Amniotic stem cell (primary cell): Measurements from ENCODE around the gene ZBED3.
A peak's percentile ranks its signal among the peaks of the same experiment; 100 is the strongest.

Source experiments
- DNase-seq: peaks from one replicate; lab custom pipeline; 2025; lab: John Stamatoyannopoulos, UW

Gene ZBED3

DNA sequence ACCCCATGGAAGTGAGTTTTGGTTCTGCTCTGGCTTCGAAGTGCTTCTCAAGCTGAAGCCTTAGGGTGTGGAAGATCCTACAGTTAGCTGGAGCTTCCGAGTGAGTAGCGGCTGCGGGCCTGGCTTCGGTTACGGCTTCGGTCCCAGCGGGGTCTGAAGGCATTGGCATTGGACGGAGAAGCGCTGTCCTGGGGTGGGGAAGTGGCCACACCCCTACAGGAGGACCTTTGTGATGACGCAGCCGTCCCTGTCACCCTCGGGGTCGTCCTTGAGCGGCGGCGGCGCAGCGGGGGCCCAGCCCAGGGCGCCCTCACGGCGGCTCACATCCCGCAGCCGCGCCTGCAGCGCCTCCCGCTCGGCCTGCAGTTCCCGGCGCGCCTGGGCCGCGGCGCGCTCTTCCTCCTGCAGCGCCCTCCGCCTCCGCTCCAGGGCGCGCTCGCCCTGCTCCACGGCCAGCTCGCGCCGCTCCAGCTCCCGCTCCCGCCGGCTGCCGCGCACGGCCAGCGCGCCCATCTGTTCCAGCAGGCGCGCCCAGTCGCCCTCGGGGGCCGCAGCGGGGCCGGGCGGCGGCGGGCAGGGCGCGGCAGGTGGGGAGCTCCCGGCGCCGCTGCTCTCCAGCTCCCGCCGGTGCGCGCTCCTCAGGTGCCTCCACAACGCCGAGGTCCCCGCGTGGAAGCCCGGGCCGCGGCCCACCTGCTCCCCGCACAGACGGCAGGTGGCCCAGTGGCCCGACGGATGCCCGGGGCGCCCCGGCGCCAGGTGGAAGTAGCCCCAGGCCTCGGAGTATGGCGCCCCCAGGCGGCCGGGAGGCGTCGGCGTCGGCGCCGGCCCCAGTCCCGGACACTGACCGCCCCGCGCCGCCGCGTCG, 9.9 kb downstream of the ZBED3 start:
- DNase-seq: no peak

DNA sequence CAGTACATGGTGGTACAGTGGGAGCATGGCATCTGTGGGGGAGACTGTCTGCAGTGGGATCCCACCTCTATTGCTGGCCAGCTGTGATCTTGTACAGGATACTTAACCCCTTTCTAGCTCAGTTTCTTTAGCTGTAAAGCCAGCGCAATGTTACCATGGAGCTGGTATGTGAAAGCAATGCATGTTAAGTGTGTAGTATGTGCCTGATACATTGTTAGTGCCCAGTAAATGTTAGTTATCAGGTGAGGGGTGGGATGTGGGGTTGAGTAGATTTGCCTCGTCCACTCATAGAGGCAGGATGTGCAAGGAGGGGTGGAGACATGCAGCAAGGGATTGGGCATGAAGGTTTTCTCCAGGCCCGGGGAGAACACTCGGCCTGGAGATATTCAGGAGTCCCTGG, 12.3 kb downstream of the ZBED3 start:
- DNase-seq: no peak

DNA sequence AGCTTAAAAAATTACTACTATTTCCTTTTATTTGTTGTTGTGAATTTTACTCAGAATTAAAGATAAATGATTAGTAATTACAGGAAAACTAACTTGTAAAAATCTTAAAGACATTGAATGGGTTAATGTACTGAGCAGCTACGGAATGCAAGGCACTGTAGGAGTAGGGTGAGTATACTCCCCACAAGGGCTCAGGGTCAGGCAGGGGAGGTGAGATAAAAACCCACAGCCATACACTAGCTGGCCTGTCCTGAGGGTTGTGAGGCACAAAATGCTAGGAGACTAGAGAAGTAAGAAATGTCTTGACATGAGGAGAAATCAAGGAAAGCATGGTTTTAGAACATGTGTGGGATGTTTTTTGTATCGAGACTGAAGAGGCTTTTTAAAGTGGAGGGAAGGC, 13.4 kb downstream of the ZBED3 start:
- no peak for DNase-seq

DNA sequence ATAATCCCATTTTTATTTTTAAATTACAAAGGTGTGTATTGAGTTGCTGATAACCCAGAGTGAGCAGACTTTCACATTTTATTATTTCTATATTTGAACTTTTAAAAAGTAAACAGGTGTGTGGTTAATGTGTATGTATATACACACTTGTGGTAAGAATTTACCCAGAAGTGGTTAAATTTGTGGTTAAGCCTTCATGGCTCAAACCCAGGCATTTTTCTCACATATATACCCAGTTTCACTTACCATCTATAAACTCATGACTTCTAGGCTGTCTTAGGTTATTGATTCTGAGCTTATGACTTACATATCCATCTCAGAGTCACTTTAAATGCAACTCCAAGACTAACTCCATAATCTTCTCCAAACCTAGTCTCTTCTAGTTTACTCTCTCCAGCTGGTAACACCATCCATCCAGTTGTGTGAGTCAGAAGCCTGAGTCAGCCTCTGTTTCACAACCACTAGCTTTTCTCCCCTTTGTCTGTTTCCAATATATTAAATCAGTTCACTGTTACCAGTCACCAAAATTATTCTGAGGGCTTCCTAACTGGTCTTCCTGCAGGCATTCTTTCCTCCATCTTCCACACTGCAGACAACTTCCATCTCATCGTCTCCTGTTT, 20.2 kb downstream of the ZBED3 start:
- DNase-seq: no peak

DNA sequence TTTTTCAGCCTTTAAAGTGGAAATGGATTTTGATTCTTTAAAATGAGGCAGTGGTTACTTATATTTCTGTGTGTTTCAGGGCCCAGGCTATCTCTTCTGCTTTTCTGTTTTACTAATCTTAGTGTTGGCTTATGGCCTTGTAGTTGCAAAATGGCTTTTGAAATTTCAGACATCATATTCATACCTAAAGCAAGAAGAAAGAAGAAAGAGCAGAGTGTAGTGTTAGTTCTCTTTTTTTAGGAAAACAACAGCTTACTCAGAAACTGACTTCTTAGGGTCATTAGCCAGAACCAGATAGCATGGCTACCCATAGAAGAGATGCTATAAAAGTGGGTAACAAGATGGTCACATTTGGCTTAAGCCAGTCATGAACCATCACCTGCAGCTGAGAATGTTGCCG, 20.9 kb downstream of the ZBED3 start:
- DNase-seq: no peak

DNA sequence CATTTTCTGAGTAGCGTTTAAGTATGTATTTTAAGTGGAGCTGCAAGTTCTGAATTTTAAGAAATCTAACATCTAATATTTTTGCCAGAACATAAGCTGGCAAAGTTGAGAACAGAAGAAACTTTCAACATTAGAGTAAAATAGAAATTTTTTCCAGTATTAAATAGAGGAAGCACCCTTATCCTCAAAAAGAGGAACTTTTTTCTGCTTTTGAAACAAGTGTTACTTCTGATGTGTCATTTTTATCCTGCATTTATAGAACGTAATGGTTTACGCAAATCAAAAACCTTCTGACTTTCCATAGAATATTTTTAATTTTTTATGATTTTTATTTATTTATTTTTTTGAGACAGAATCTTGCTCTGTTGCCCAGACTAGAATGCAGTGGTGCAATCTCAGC, 21.8 kb downstream of the ZBED3 start:
- no peak for DNase-seq

DNA sequence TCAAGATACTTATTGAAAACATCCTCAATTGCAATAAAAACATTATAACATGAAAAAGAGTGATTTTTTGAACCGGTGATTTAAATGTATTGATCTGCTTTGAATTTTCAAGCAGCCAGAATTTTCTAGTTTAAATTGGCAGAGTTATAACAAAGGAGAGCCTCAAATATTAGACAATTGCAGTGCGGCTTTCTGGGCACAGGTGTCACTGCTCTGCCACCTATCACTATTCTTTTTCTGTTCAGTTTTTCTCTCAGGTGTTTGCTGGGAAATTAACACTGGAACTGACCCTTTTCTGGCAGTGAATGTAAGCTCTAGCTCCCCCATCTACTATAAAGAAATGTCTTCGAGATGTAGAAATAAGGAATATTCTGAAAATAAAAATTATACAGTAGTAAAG, 23.0 kb downstream of the ZBED3 start:
- DNase-seq: no peak

DNA sequence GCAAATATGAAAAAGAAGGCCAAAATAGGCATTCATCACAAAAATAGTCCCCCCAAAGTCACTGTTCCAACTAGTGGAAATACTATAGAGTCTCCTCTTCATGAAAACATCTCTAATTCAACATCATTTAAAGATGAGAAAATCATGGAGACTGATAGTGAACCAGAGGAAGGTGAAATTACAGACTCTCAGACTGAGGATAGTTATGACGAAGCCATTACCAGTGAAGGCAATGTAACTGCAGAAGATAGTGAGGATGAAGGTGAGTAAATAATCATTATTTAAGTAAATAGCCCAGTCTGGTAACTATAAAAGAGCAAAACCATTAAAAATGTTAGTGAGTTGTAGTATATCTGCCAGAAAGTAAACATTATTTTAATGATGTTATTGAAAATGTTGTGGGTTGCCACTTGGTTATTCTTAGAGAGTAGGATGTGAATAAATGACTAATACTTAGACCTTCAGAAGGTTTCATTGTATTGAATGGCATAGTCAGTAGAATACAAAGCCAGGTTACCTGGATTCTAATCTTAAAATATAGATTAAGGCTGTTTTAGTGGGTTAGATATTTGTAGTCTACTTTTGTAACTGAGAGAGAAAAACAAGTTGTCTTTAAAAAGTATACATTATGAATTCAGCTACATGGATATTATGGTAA, 40.5 kb downstream of the ZBED3 start:
- DNase-seq: no peak

DNA sequence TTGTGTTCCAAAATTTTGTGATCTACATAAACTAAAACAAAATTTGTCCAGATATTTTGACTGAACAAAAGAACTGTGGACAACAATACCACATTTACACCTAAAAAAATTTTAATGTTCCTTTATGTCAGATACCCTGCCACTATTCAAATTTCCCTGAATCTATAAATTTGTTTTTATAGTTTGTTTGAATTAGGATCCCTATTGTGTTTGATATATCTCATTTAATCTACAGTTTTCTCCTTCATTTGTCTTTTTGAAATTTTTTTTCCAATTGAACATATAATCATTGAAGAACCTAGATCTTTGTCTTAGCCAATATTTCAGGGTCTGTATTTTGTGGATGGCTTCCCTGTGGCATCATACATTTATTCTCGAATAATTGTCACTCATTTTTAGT, 51.1 kb downstream of the ZBED3 start:
- DNase-seq: no peak

DNA sequence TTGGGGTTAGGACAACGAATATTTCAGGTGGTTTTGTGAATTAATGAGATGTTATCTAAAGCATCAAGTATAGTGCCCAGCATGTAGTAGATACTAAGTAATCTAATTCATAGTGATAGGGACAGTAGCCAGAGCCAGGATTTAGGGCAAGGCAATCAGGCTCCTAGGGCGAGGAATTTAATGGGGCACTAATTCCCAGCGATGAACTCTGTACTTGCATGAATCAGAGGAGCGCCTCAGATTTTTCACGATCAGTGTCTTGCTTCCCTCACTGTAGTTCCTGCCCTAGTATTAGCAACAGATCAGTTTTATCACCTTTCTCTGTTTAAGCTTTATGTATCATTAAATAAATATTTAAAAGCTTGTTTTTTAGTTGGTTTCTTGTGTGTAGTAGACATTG, 53.7 kb downstream of the ZBED3 start:
- no peak for DNase-seq

DNA sequence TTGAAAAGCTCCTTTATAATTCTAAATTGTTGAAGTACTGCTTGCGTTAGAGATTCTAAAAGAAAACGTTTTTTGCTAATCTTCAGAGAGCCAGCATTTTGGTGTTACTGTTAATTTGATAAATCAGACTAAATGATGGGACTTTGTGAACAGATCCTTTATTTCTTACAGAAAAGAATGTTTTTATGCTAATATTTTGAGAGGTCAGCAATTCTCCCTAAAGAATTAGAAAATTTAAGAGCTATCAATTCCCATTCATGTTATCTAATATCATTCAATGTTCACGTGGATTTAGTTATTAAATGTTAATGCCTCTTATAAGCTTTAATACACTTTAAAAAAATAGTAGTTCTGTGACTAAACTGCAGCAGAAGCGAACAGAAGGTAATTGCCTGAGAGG, 54.5 kb downstream of the ZBED3 start:
- DNase-seq: no peak

DNA sequence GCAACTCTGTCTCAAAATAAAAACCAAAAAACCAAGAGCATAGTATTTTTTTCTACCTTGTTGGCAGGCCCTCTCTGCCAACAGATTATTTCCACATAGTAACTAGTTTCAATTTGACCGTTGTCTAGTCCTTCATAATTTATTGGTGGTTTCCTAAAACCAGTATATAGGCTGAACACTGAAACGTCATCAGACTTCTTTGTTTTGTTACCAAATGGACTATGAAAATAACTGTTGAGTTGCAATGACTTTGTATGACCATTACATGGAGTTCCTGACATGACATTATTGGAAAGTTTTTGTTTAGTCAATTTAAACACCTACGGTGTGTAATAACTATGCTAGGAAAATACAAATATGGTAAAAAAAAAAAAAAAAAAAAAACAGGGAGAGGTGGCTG, 55.2 kb downstream of the ZBED3 start:
- no peak for DNase-seq

DNA sequence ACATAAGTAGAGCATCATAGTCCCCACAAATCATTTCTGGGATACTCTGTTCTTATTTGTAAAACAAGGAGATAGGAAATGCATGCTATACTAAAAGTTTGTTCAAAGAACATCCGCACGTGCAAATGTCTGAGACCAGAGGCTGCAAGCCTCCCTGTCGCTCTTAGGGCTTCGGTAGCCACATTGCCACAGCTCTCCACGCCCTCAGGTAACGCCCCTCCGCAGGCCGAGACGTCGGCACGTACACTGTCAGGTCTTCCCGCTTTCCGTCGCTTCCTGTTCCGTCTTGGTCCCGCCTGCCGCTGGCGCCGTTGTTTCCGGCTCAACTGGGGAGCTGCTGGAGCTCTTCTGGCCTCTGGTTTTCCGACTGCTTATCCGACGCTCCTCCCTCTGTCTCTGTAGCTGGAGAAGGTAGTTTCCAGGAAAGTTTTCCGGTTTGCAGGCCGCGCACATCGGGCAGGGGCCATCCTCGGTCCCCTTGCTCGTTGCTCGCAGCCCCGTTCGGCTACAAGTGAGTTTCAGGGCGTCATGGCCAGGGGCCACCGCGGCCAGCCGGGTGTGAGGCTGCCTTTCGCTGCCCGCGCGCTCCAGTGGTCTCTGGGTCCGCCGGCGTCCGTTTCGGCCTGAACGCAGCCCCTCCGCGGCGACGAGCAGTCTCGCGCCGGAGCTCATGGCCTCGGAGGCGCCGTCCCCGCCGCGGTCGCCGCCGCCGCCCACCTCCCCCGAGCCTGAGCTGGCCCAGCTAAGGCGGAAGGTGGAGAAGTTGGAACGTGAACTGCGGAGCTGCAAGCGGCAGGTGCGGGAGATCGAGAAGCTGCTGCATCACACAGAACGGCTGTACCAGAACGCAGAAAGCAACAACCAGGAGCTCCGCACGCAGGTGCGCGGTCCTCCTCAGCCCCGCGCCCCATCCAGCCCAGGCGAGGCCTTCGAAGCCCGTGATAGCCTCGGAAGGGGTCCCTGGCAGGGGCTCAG, 56.7 kb downstream of the ZBED3 start, which contains the start of gene AGGF1:
Gene AGGF1, plus strand, starts transcription at position 308 of the 975 bp plus-strand sequence. Its CDS starts 363 bp downstream, at position 671.
- DNase-seq: peak; percentile 86

DNA sequence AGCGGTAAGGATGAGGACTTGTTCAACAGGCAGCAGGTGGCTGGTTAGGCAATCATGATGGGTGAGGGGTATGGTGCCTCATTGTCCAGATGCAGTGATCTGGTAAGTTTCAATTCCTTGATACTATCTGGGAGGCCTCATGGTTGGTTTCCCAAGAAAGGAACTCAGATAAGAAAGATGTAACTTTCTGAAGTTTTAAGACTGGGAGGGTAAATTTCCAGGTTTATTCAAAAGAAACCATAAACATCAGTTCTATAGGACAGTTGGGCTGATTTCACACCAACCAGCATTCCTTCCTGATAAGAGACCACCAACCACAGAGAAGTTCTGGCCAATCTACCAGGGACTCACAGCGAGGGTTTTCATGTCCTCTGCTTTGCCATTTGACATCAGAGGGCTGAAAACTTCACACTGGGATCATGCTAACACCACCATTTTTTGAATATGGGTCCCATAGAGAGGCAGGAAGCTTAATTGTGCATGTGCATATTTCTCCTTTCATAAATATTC, 57.7 kb downstream of the ZBED3 start:
- no peak for DNase-seq

DNA sequence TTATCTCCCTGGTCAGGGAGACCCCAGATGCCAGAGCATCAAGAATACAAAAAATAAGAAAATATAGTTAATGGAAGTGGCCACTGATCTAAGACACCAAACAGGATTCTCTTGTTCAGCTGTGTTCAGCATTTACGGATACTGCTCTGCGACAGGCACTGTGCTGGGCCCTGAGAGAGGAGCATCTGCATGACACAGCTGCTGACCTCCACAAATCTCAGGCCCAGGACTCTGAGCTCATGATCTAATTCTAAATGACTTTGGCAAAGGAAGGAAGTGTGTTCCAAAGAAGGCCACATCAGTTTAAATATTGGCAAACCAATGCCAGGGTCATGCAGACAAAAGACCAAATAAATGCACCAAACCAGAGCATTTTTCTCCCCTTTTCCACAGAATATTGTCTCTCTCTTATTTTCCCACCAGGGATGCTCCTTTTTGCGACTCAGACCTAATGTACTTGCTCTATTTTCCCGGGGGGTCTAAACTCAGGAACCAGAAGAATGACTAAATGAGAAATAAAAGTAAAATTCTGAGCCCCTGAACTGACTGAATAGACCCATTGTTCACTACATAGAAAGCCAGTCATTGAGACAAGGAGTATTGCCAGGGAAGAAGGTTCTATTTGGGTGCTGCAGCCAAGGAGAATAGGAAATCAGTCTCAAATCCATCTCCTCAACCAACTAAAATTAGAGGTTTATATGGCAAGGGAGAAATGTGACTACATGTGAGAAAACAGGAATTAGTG, 58.3 kb downstream of the ZBED3 start:
- DNase-seq: no peak

DNA sequence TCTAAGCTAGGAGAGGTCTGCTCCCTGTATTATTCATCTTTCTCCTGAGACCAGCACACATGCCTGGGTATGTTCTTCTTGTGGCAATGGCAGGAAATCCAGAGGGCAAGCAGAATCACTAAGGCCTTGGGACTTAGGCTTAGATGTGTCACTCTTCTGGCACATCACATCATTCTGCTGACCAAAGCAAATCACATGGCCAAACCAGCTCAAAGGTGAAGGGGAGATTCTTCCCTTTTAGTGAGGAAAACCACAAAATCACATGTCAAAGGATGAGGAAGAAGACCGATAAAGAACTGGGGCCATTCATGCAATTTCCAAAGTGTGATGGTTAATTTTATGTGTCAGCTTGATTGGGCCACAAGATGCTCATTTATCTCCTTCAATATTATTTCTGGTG, 62.6 kb downstream of the ZBED3 start:
- DNase-seq: no peak

DNA sequence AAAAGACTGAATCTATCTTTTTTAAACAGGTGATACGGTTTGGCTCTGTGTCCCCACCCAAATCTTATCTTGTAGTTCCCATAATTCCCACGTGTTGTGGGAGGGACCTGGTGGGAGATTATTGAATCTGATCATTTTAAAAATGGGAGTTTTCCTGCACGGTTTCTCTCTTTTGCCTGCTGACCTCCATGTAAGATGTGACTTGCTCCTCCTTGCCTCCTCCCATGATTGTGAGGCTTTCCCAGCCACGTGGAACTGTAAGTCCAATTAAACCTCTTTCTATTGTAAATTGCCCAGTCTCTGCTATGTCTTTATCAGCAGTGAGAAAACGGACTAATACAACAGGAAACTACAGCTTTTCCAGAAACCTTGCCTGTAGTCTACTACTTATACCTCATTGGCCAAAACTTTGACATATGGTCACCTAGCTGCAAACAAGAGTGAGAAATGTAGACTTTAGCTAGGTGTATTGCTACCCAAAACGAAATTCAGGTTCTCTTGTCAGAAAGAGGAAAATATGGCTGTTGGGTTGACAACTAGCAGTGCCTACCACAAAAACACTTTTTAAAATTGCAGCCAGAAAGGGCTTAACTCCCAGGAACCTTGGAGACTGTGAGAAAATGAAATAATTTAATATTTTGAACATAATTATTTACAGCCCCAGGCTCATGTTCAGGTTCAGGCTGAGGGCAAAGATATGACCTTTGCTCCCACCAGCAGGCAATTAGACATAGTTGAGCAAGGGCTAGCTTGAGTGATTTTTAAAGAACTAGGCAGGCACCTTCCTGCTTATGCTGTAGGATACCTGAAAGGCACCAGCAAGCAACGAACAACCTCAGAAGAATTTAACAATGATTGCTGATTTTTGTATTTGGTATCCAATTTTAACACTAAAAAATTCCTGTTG, 64.3 kb downstream of the ZBED3 start:
- no peak for DNase-seq
